ENCODE data around the gene SEC14L6.
"Not testable (repeated sequence)": the region's sequence is repeated elsewhere in the genome, so short reads cannot be mapped to it uniquely, and the experiment has no call there.

Gene SEC14L6

DNA sequence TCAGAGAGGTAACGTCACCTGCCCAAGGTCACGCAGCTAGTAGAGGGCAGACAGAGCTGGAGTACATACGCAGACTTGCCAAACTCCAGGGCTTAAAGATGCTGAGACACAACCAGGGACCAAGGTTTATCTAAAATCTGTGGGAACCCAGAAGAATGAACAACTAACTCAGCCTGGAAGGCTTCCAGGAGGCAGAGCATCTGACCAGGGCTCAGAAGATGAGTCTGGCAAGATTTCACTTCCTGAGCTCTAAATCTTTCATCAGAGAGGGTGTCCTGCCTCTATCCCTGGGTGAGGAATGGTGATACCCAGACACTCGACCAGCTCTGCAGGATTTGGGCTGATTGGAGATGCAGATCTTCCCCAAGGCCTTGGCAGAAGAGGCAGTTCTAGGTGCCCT, 18.8 kb upstream of the SEC14L6 start:
- DNase-seq: no peak

DNA sequence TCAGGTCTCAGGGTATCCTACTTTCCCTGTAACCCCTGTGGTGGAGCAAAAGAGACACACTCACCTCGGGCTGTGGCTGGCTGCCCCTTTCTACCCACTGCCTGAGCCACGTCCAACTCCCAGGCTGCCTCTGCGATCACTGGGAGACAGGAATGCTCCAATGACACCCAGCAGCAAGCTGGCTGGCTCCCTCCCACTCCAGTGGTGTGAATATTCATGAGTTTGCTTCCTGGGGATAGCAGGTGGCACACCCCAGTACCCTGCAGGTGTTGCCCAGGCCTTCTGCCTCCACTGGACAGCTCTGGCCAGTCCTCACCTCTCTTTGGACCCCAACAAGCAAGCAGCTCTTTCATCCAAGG, 18.2 kb upstream of the SEC14L6 start:
- no peak for DNase-seq

DNA sequence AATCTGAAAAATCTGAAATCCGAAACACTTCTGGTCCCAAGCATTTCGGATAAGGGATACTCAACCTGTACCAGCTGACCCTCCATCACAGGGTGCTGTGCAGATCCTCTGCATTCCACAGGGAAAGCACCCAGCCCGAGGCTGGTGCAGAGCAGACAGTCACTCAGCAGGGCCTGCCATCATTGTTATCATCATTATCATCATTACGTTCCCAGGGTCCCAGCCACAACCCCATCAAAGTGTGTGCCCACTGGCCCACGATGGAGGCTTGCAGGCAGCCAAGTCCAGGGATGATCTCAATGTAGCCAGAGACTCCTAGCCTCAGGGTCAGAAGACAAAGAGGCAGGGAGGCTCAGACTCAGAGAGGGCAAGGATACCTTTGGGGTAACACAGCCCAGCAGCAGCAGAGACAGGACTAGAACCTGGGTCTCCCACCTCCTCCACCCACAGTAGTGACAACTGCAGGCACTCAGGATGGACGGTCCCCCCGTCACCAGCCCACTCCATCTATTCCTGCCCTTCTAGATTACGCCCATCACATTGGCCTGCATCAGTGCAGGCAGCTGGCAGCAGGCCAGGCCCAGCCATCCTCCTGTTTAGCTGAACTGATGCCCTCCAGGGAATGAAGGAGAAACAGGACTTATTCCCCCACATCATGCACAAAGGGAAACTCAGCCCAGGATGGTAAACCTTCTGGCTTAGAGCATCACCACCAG, 17.7 kb upstream of the SEC14L6 start:
- no peak for DNase-seq

GRCh38 chr22:30562366-30562765, 15.8 kb upstream of the SEC14L6 start:
- DNase-seq: no peak

- DNase-seq: no peak
Measured at GRCh38 chr22:30561402-30562189, 15.1 kb upstream of the SEC14L6 start.

GRCh38 chr22:30560643-30561202, 14.2 kb upstream of the SEC14L6 start:
- not testable (repeated sequence) for DNase-seq

DNA sequence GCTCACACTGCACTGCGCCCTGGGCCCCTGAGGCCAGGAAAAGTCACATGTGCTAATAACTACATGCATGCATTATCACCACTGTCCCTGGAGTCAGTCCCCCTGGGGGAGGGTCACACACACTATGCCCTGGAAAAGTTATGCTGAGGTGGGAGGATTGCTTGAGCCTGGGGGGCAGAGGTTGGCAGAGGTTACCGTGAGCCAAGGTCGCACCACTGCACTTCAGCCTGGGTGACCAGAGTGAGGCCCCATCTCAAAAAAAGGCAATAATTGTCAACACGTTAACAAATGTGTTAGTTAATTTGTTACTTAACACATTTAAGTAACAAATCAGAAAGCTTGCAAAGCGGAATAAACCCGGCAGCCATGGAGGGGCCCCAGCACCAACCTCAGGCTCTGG, 13.3 kb upstream of the SEC14L6 start:
- DNase-seq: no peak

- no peak for DNase-seq
Measured at GRCh38 chr22:30557243-30557642, 10.7 kb upstream of the SEC14L6 start.

DNA sequence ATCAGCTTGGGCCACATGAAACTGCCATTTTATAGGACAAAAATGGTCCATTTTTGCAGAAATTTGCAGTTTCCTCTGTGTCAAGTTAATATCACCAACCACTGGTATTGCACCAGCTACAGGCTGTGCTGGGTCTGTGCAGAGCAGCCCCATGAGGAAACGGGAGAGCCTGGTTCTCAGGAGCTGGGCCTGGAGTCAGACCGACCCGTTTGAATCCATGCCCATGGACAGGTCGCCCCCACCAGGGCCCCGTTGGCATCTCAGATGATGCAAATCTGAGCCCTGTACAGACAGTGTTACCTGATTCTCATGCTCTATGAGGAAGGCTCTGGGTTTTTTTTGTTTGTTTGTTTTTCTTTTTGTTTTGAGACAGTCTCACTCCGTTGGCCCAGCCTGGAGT, 9.8 kb upstream of the SEC14L6 start:
- no peak for DNase-seq

DNA sequence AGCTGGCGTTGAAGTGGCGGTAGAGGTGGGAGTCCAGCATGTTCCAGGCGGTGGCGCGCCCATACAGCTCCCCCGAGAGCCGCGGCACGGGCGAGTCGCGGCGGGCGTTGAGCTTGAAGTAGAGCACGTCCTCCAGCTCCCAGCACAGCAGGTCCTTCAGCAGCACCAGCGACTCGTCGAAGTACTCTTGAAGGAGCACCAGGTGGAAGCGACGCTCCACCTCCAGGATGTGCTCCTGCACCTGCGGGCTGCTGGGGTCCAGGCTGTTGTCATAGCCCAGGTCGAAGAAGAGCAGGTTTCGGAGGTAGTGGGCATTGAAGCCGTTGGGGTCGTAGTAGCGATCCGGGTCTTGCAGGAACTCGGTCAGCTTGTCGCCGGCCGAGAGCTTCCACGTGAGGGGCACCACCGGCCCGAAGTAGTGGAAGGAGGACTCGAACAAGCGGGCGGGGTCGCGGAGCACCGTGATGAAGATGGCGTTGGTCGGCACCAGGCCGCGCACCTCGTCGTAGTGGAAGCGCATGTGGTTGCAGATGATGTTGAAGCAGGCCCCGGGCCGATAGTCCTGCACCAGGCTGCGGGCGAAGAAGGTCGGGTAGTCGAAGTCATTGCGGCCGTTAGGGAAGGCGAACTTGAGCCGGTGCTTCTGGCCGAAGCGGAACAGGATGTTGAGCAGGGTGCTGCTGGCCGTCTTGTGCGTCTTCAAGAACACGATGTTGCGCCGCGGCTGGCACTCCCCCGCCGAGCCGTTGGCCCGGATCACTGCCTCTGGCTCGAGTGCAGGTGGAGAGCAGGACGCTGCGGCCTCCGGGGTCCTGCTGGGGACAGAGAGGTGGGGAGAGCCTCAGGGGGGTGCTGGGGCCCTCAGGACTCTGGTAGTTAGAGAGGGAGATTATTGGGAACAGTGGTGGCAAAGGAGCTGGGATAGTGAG, 9.0 kb upstream of the SEC14L6 start:
- no peak for DNase-seq

- no peak for DNase-seq
Measured at GRCh38 chr22:30553971-30554370, 7.4 kb upstream of the SEC14L6 start.

DNA sequence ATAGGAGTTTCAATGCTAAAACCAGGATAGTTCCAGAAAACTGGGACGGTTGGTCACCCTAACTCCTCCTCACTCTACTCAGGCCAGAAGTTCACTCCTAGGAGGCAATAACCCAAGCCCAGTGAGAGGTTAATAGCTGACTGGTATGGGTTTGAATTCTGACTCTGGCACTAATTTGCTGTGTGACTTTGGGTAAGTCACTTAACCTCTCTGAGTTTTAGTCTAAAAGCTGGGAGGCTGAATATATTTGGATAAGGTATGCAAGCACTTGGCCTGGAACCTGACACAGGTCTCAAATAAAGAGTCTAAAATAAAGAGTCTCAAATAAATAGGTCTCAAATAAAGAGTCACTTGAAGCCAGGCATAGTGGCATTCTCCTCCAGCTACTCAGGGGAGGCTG, 6.2 kb upstream of the SEC14L6 start:
- no peak for DNase-seq

DNA sequence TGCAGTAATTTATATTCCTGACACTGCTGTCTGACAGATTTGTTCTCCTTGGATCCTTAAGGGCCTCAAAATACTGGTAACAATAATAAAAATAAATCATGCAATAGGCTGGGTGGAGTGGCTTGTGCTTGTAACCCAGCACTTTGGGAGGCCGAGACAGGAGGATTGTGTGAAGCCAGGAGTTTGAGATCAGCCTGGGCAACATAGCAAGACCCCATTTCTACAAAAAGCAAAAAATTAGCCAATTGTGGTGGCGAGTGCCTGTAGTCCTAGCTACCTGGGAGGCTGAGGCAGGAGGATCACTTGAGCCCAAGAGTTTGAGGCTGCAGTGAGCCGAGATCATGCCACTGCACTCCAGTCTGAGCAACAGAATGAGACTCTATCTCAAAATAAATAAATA, 5.3 kb upstream of the SEC14L6 start:
- not testable (repeated sequence) for DNase-seq

- no peak for DNase-seq
Measured at GRCh38 chr22:30547188-30547587, 647 bp upstream of the SEC14L6 start.

GRCh38 chr22:30542811-30543188, 3.7 kb downstream of the SEC14L6 start:
- no peak for DNase-seq

DNA sequence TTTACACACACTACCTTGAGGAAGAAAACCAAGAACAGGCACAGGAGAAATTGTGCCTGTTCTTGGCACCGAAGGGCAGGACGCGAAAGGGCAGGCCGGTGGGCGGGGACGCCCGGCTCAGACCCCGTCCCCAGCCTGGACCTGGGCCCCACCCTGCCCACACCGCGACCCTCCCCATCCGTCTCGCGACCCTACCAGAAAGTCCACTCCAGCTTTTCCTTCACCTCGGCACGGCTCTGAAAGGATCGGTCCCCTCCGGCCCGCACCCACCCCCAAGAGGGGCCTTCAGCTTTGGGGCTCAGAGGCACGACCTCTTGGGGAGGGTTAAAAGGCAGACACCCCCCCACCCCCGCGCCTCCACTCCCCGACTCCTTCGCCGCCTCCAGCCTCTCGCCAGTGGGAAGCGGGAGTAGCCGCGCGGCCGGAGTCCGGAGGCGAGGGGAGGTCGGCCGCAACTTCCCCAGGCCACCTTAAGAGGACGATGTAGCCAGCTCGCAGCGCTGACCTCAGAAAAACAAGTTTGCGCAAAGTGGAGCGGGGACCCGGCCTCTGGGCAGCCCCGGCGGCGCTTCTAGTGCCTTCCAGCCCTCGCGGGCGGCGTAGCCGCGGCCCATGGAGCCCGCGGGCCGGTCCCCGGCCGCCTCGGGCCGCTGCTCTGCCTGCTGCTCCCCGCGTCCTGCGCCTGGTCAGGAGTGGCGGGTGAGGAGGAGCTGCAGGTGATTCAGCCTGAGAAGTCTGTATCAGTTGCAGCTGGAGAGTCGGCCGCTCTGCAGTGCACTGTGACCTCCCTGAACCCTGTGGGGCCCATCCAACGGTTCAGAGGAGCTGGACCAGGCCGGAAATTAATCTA, 4.4 kb downstream of the SEC14L6 start:
- no peak for DNase-seq

GRCh38 chr22:30541511-30541910, 5.0 kb downstream of the SEC14L6 start:
- DNase-seq: not testable (repeated sequence)

- no peak for DNase-seq
Measured at GRCh38 chr22:30539368-30539767, 7.2 kb downstream of the SEC14L6 start.

DNA sequence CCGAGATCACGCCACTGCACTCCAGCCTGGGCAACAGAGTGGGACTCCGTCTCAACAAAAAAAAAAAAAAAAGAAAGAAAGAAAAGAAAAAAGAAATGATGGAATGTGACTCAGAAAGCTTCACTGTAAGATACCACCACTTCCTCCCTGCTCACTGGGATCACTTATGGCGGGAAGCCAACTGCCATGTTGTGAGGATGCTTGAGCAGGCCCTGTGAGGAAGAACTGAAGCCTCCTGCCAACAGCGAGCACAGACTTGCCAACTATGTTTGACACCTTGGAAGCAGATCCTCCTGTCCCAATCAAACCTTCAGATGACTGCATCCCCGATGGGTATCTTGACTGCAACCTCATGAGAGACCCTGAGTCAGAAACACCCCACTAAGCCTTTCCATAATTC, 8.3 kb downstream of the SEC14L6 start:
- DNase-seq: no peak

- no peak for DNase-seq
Measured at GRCh38 chr22:30537083-30537731, 9.3 kb downstream of the SEC14L6 start.

GRCh38 chr22:30535182-30535581, 11.4 kb downstream of the SEC14L6 start:
- DNase-seq: no peak
